Stomach (tissue), 9 donors: ENCODE measurements around the gene PEX26. TPM values are rescaled to one million over a fixed set of nuclear protein-coding genes. Genes with fewer than 3 reads are reported as not detected.

ENCODE experiments used
- DNase-seq, 2 donors: peaks; one replicate each; pipeline versions ENCODE4 v3.0.0 to v3.0.0-alpha.2; 2013 to 2019
- H3K27ac ChIP-seq, 5 donors: fragments of 200-600 bp in 4 of 5; sonication (generic) in 4 of 5; one replicate each; pipeline ENCODE4 v1.5.1; 2013 to 2019; ENCODE audit warnings: mild to moderate bottlenecking in 1 of 5, moderate library complexity in 1 of 5
- H3K27me3 ChIP-seq, 3 donors: fragments of 200-600 bp; sonication (generic); one replicate each; pipeline ENCODE4 v1.5.1; 2017 to 2019; ENCODE audit warnings: mixed run types in 1 of 3
- H3K36me3 ChIP-seq, 4 donors: fragments of 200-600 bp; sonication (generic); 1 replicate in 3 of 4; 2 replicates in 1 of 4; pipeline ENCODE4 v1.5.1; 2016 to 2019
- H3K4me1 ChIP-seq, 4 donors: fragments of 200-600 bp; sonication (generic); one replicate each; pipeline ENCODE4 v1.5.1; 2016 to 2019
- H3K4me3 ChIP-seq, 4 donors: fragments of 200-600 bp; sonication (generic) in 3 of 4; one replicate each; pipeline ENCODE4 v1.5.1; 2016 to 2019; ENCODE audit warnings: mild to moderate bottlenecking in 1 of 4
- H3K9me3 ChIP-seq, 4 donors: fragments of 200-600 bp; sonication (generic); one replicate each; pipeline ENCODE4 v1.5.1; 2016 to 2019
- CTCF ChIP-seq, 7 experiments: fragments of 450-650 bp in 4 of 7; fragments of 200-600 bp in 3 of 7; sonication (generic) in 3 of 7; IDR thresholded peaks; one replicate each; pipeline ENCODE4 v1.5.1; 2016 to 2019; ENCODE audit warnings: antibody characterized with exemption in 7 of 7, control low read depth in 2 of 7, mild to moderate bottlenecking in 1 of 7
- EP300 ChIP-seq: sonication (generic); formaldehyde crosslinking; IDR thresholded peaks from one replicate; pipeline ENCODE4 v1.6.1; 2017; ENCODE audit warnings: antibody characterized with exemption
- POLR2A ChIP-seq, 4 donors: fragments of 450-650 bp; IDR thresholded peaks; one replicate each; pipeline ENCODE4 v1.6.1; 2016; ENCODE audit warnings: antibody characterized with exemption in 4 of 4, control low read depth in 2 of 4, mild to moderate bottlenecking in 1 of 4, moderate library complexity in 1 of 4
- POLR2AphosphoS5 ChIP-seq, 3 donors: sonication (generic); formaldehyde crosslinking; IDR thresholded peaks; one replicate each; pipeline ENCODE4 v1.6.1; 2016; ENCODE audit warnings: antibody characterized with exemption in 3 of 3
- WGBS, 5 donors: extraction: QIAGEN DNeasy Blood & Tissue Kit in 3 of 5; methylation state at CpG; one replicate each; pipeline versions ENCODE4 v1.1.5 to v1.1.7; 2013 to 2018; 5-methylcytosine and 5-hydroxymethylcytosine counted together
- intact Hi-C: fragments of 100-400 bp; cut with DNase I; formaldehyde crosslinking; loops from one replicate; pipeline ENCODE4 v1.15.1; 2023; ENCODE audit warnings: low total_unique reads
- polyA plus RNA-seq, 3 donors: library from polyadenylated mRNA; stranded (reverse); fragments of 200-250 nt; gene quantifications; one replicate each; pipeline ENCODE4 v1.2.3, GENCODE V29; 2013
- total RNA-seq, 5 donors: library from RNA; depleted of rRNA; stranded (reverse); fragments of >200 nt; gene quantifications; one replicate each; pipeline versions ENCODE4 v1.1.0 to v1.2.3, GENCODE V29; 2014 to 2016
- donor health status: healthy with polysubstance abuse.
- donor health status: Bipolar disorder and iron deficiency.
- donor health status: healthy.

Gene PEX26
- total and polyA plus RNA-seq, 8 donors: 6.7 to 564 (median 16.5) TPM

GRCh38 chr22:18042685-18043084, 35.1 kb upstream of the PEX26 start:
- Histone ChIP-seq H3K36me3 (no peaks in the 10 kb centered on the region), H3K9me3 (no peaks in the 10 kb centered on the region), H3K27me3 (no peaks in the 10 kb centered on the region), H3K4me3 (no peak overlapping the region), H3K27ac (peak overlapping the region in 1 of 5 donors; percentile 74), H3K4me1 (peaks cover 9 to 17% (median 9%) of the 10 kb centered on the region in 4 donors)
- TF ChIP-seq CTCF (IDR thresholded peaks at IDR 0.05) (no peak), POLR2AphosphoS5 (IDR thresholded peaks at IDR 0.05) (peak in 2 of 3 donors; percentile 17 to 27)
- no peak for DNase-seq
- WGBS, 5 donors: 73 to 82% (median 76%) methylated on average over 6 of the region's 6 CpGs
- intact Hi-C loops: no loop called here

- Histone ChIP-seq H3K9me3 (no peaks in the 10 kb centered on the region), H3K27ac (peak overlapping the region; percentile 59 to 77 (median 73)), H3K36me3 (no peaks in the 10 kb centered on the region), H3K4me1 (peaks cover 9 to 17% (median 9%) of the 10 kb centered on the region in 4 donors), H3K4me3 (no peak overlapping the region), H3K27me3 (no peaks in the 10 kb centered on the region)
- DNase-seq: peak; percentile 62 to 66
- no peak for TF ChIP-seq CTCF (IDR thresholded peaks at IDR 0.05)
- TF ChIP-seq EP300: no peak
- TF ChIP-seq POLR2A (IDR thresholded peaks at IDR 0.05): no peak
- peak; percentile 7 to 32 (median 18) for TF ChIP-seq POLR2AphosphoS5 (IDR thresholded peaks at IDR 0.05)
- WGBS, 5 donors: 48 to 60% (median 53%) methylated on average over 9 to 11 of the region's 11 CpGs
- intact Hi-C loops: no loop called here
These were observed 33.1 kb upstream of the PEX26 start for GRCh38 chr22:18044548-18045271.

GRCh38 chr22:18045794-18046193, 32.0 kb upstream of the PEX26 start:
- H3K27me3 ChIP-seq: no peaks in the 10 kb centered on the region
- H3K9me3 ChIP-seq: no peaks in the 10 kb centered on the region
- no peak for TF ChIP-seq POLR2AphosphoS5 (IDR thresholded peaks at IDR 0.05)
- TF ChIP-seq CTCF (IDR thresholded peaks at IDR 0.05): no peak
- no peak for TF ChIP-seq POLR2A (IDR thresholded peaks at IDR 0.05)
- H3K4me3 ChIP-seq: no peak overlapping the region
- H3K27ac ChIP-seq: peak overlapping the region in 3 of 5 donors; percentile 73 to 77 (median 74)
- no peak for DNase-seq
- 94 to 100% (median 96%) methylated on average over 4 of the region's 4 CpGs for WGBS, 5 donors
- intact Hi-C loops: no loop called here
- peaks cover 9 to 26% (median 9%) of the 10 kb centered on the region in 4 donors for H3K4me1 ChIP-seq
- no peaks in the 10 kb centered on the region for H3K36me3 ChIP-seq

- H3K27ac ChIP-seq: peak overlapping the region; percentile 25 to 80 (median 71)
These were observed 29.7 kb upstream of the PEX26 start for GRCh38 chr22:18048041-18048440.

More at GRCh38 chr22:18048041-18048440, 29.7 kb upstream of the PEX26 start:
- no peaks in the 10 kb centered on the region for H3K9me3 ChIP-seq
- no peak for DNase-seq
- intact Hi-C loops: no loop called here
- no peak for TF ChIP-seq POLR2AphosphoS5 (IDR thresholded peaks at IDR 0.05)
- no peak for TF ChIP-seq EP300
- TF ChIP-seq POLR2A (IDR thresholded peaks at IDR 0.05): no peak
- no peak for TF ChIP-seq CTCF (IDR thresholded peaks at IDR 0.05)
- peak overlapping the region in 1 of 4 donors; percentile 5 for H3K4me3 ChIP-seq
- 70 to 85% (median 79%) methylated on average over 9 of the region's 9 CpGs for WGBS, 5 donors
- no peaks in the 10 kb centered on the region for H3K36me3 ChIP-seq
- H3K4me1 ChIP-seq: peaks cover 9 to 26% (median 9%) of the 10 kb centered on the region in 4 donors
- no peaks in the 10 kb centered on the region for H3K27me3 ChIP-seq
